ENCODE measurements around the gene DNAI7.
A peak's percentile ranks its signal among the peaks of the same experiment; 100 is the strongest.

DNAI7 gene

GRCh38 chr12:25162866-25163265 is 32.1 kb downstream of the DNAI7 start:
- DNase-seq = no peak

- no peak for DNase-seq
Measured at GRCh38 chr12:25156061-25156460, 38.9 kb downstream of the DNAI7 start.

GRCh38 chr12:25155022-25155576 is 39.9 kb downstream of the DNAI7 start:
- peak in 3 of 6 experiments; percentile 3 to 61 (median 56) for DNase-seq

GRCh38 chr12:25152055-25152454 is 42.9 kb downstream of the DNAI7 start:
- DNase-seq = no peak

- DNase-seq = no peak
Measured at GRCh38 chr12:25151476-25151875, 43.5 kb downstream of the DNAI7 start.

- DNase-seq = no peak
Measured at GRCh38 chr12:25146686-25147085, 48.3 kb downstream of the DNAI7 start.

GRCh38 chr12:25135531-25136154 is 59.3 kb downstream of the DNAI7 start:
- no peak for DNase-seq

GRCh38 chr12:25131270-25131669 is 63.7 kb downstream of the DNAI7 start:
- no peak for DNase-seq

- peak in 3 of 6 experiments; percentile 28 to 61 (median 50) for DNase-seq
Measured at GRCh38 chr12:25130741-25131188, 64.2 kb downstream of the DNAI7 start.

GRCh38 chr12:25126746-25127145 is 68.2 kb downstream of the DNAI7 start:
- DNase-seq = no peak

- DNase-seq = no peak
Measured at GRCh38 chr12:25126101-25126500, 68.9 kb downstream of the DNAI7 start.

GRCh38 chr12:25124493-25124892 is 70.5 kb downstream of the DNAI7 start:
- no peak for DNase-seq

GRCh38 chr12:25123126-25123525 is 71.8 kb downstream of the DNAI7 start:
- DNase-seq = no peak

GRCh38 chr12:25121916-25122315 is 73.0 kb downstream of the DNAI7 start:
- DNase-seq = no peak

- DNase-seq = no peak
Measured at GRCh38 chr12:25121110-25121509, 73.8 kb downstream of the DNAI7 start.

GRCh38 chr12:25119020-25119419 is 75.9 kb downstream of the DNAI7 start:
- no peak for DNase-seq

GRCh38 chr12:25115677-25116076 is 79.3 kb downstream of the DNAI7 start:
- no peak for DNase-seq

- no peak for DNase-seq
Measured at GRCh38 chr12:25113651-25114050, 81.3 kb downstream of the DNAI7 start.

GRCh38 chr12:25110260-25110659 is 84.7 kb downstream of the DNAI7 start:
- no peak for DNase-seq

- no peak for DNase-seq
Measured at GRCh38 chr12:25107920-25108319, 87.0 kb downstream of the DNAI7 start.

GRCh38 chr12:25106818-25107217 is 88.1 kb downstream of the DNAI7 start:
- no peak for DNase-seq

GRCh38 chr12:25102402-25102801 is 92.6 kb downstream of the DNAI7 start:
- DNase-seq = no peak

GRCh38 chr12:25101092-25101445 is 93.9 kb downstream of the DNAI7 start:
- DNase-seq = no peak

GRCh38 chr12:25100194-25101091 is 94.5 kb downstream of the DNAI7 start:
- no peak for DNase-seq
